Mononuclear cell (primary cell): ENCODE measurements around the gene ARFGAP1. TPM values are rescaled to one million over a fixed set of nuclear protein-coding genes. Genes with fewer than 3 reads are reported as not detected.

Experiments
- H3K27me3 ChIP-seq: 2 replicates; pipeline ENCODE4 v1.6.0; 2011; ENCODE audit warnings: low read length, control low read depth; ENCODE audit not compliant: insufficient read depth
- H3K4me1 ChIP-seq: 2 replicates; pipeline ENCODE4 v1.5.1; 2011; ENCODE audit warnings: mild to moderate bottlenecking, low read length, control low read depth; ENCODE audit not compliant: insufficient read depth
- H3K4me3 ChIP-seq: 2 replicates; pipeline ENCODE4 v1.5.1; 2011; ENCODE audit warnings: mild to moderate bottlenecking, low read length, moderate library complexity
- H3K9me3 ChIP-seq: 2 replicates; pipeline ENCODE4 v1.5.1; 2011; ENCODE audit warnings: low read depth, mild to moderate bottlenecking, control low read depth, low read length
- total RNA-seq: library from RNA; depleted of rRNA; stranded (reverse); fragments of >200 nt; gene quantifications from one replicate; pipeline ENCODE4 v1.2.3, GENCODE V29; 2012

ARFGAP1 gene
- total RNA-seq, 1 donor = 36.4 TPM

DNA sequence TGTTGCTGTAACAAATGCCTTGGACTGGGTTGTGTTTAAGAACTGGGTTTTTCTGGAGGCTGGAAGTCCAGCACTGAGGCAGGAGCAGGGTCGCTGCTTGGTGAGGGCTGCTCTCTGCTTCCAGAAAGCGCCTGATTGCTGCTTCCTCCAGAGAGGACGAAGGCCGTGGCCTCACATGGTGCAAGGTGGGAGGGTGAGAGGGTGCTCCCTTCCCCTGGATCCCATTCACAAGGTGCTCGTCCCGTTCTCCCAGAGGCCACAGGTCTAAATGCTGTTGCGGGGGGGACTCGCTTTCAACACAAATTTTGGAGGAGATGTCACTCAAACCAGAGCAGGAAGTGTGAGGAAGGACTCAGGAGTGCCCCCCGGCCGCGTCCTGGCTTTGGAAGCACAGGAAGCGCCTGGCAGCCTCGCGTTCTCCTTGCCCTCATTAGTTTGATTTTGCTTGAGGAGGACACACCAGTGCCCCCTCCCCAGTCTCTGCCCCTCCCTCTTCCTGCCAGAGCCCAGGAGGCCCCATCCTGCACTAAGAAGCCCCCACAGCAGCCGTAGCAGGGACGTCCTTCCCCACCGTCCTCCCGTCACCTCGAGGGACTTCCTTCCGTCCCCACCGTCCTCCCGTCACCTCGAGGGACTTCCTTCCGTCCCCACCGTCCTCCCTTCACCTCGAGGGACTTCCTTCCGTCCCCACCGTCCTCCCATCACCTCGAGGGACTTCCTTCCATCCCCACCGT lies 10.7 kb upstream of the ARFGAP1 start:
- Histone ChIP-seq H3K27me3 (no peaks in the 10 kb centered on the region), H3K4me3 (no peak overlapping the region), H3K4me1 (no peaks in the 10 kb centered on the region), H3K9me3 (no peaks in the 10 kb centered on the region)

DNA sequence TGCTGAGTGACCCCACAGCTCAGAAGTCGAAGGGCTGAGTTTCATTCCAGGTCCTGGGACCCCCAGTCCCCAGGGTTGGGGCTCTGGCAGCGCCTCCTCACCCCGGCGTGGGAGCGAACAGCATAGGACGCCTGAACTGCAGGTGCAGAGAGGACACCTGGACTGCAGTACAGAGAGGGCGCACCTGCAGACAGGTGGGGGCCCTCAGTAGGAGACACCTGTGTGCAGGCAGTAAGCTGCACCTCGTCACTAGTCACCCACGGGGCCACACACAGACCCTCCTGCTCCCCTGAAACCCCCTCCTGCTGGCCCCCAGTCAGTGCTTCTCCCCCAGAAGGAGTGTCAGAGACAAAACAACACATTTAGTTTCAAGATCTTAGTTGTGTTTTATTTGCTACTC lies 9.8 kb upstream of the ARFGAP1 start:
- H3K27me3 ChIP-seq = no peaks in the 10 kb centered on the region
- no peaks in the 10 kb centered on the region for H3K4me1 ChIP-seq
- H3K9me3 ChIP-seq = no peaks in the 10 kb centered on the region
- H3K4me3 ChIP-seq = no peak overlapping the region

DNA sequence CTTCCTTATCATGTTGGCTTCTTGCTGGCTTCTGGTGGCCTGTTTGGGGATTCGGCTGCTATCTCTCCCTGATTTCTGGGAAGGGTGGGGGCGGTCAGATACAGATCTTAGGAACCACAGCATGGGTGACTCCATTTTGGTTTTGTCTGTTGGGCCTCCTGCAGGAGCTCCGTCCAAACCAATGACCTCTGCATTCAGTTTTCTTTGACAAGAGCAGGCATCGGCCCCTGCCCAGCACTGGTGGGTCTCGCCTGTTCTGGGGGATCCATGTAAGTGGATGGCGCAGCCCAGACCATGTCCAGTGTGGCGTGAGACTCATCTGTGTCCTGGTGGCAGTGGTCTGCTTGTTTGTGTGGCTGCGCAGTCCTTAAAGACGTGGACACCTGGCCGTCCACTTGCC lies 8.6 kb upstream of the ARFGAP1 start:
- no peaks in the 10 kb centered on the region for H3K27me3 ChIP-seq
- H3K4me1 ChIP-seq = no peaks in the 10 kb centered on the region
- no peak overlapping the region for H3K4me3 ChIP-seq
- no peaks in the 10 kb centered on the region for H3K9me3 ChIP-seq

DNA sequence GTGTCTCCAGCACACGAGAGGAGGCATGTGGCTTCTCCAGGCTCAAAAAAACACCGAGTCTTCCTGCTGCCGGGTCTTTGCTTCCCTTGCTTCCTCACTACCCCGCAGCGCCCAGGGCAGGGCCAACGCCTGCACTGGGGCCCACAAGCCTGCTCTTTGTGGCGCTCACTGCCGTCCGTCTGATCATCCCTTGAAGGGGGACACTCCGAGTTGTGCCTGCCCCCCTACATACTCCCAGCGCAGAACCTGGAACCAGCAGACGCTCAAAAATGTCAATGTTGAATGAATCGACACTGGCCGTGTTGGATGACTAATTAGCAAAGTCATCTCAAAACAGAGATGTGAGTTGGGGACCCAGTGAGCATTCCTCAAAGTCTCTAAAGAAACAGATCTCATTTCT lies 8.1 kb upstream of the ARFGAP1 start:
- no peaks in the 10 kb centered on the region for H3K9me3 ChIP-seq
- H3K4me1 ChIP-seq = no peaks in the 10 kb centered on the region
- H3K27me3 ChIP-seq = no peaks in the 10 kb centered on the region
- H3K4me3 ChIP-seq = no peak overlapping the region

DNA sequence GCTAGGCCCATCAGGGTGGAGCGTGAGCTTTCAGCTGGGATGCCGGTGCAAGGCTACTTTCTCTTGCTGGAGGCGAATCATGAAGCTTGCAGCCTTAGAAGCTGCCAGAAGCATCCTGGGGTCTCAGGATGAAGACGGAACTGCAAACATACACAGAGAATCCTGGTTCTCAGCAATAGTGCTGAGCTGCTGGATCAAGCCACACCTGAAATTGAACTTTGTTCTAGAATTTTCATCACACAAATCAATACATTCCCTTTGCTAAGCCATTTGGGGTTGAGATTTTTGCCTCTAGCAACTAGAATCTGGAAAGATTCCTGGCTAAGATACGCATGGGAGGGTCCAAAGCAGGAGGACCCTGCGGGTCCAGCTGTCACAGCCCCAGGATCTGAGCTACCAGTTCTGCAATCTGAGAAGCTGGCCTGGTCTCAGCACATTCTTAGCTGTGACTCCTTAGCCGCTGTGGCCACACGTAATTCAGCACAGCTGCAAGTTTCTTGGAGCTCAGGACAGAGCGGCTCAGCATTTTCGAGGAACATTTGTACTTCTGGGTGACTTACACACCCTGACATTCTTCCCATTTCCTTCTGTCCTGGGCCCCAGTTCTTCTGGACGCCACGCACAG lies 6.6 kb upstream of the ARFGAP1 start:
- Histone ChIP-seq H3K4me3 (no peak overlapping the region), H3K4me1 (no peaks in the 10 kb centered on the region), H3K27me3 (no peaks in the 10 kb centered on the region), H3K9me3 (no peaks in the 10 kb centered on the region)

DNA sequence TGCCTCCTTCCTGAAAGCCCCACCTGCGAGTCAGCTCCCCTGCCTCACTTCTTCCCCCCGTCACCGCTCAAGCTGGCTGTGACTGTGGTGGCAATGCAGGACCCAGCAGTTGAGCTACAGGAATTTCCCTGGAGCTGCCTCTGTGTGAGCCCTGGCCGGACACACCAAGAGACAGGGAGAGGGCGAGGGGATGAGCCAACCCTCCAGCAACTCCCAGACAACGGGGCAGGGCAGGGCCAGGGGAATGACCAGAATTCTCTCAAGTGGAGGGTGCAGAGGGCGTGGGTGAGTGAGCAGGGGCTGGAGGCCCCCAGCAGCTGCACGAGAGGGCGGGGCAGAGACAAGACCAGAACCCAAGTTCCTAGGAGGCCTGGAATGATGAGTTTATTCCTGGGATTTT lies 4.9 kb upstream of the ARFGAP1 start:
- no peaks in the 10 kb centered on the region for H3K27me3 ChIP-seq
- H3K4me1 ChIP-seq = peaks cover 7% of the 10 kb centered on the region
- H3K4me3 ChIP-seq = no peak overlapping the region
- H3K9me3 ChIP-seq = no peaks in the 10 kb centered on the region

DNA sequence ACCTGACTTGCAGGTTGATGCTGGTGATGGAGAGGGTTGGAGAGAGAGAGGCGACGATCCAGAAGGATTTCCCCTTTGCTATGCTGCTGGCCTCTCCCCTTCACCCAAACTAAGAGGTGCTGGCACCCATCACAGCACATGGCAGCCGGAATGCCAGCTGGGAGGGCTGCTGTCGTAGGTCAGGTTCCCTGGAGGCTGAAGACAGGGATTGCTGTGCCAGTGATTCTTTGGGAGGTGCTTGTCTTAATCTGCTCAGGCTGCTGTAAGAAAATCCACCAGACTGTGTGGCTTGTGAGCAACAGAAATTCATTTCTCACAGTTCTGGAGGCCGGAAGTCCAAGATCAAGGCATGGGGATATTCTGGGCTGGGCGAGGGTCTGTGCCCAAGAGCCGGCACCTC lies 4.4 kb upstream of the ARFGAP1 start:
- H3K27me3 ChIP-seq = no peaks in the 10 kb centered on the region
- peaks cover 9% of the 10 kb centered on the region for H3K4me1 ChIP-seq
- no peak overlapping the region for H3K4me3 ChIP-seq
- H3K9me3 ChIP-seq = no peaks in the 10 kb centered on the region

DNA sequence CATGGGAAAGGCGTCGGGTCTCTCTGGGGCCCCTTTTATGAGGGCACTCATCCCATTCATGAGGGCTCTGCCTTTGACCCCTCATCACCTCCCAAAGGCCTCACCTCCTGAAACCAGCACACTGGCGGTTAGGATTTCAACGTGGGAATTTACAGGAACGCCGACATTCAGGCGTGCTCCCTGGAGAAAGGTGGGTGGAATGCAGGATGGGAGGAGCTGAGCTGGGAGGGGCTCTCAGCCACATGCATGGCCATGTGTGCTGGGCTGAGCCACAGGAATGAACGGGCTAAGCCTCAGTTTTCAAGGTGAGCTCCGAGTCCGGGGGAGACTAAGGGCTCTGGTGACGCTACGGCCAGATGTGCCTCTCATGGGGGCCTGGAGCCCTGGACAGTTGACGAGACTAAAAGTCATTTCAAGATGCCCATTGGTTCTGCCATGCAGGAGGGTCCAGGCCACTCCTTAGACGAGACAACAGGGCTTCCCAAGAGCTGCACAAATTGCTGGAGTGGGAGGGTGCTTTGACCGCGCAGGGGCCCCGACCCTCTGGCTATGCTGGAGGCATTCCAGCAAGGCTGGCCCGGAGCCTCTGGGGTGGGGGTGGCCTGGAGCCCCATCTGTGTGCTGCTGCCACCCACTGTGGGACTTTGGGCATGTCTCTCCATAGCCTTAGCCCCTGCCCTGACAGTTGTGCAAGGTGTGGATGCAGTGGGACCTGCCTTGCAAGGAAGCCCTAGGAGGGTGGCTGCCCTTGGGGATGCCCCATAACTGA lies 3.8 kb upstream of the ARFGAP1 start:
- H3K9me3 ChIP-seq = no peaks in the 10 kb centered on the region
- no peaks in the 10 kb centered on the region for H3K27me3 ChIP-seq
- H3K4me1 ChIP-seq = peaks cover 15% of the 10 kb centered on the region
- H3K4me3 ChIP-seq = no peak overlapping the region

DNA sequence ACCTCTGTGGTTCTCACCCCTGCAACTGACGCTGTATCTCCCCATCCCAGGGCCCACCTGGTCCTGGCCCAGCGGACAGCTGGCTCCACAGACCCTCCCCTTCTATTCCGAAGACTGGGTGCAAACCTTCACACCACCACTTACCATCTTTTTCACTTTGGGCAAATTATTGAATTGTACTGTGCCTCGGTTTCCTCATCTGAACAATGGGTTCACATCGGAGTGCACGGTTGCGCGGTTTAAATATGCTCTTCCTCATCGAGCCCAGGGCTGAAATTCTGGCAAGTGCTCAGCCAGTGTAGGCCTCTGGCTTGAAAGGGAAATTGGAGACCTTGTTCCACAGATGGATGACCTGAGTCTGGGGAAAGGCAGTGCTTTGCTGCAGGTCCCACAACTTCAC lies 2.9 kb upstream of the ARFGAP1 start:
- Histone ChIP-seq H3K4me3 (no peak overlapping the region), H3K9me3 (no peaks in the 10 kb centered on the region), H3K27me3 (no peaks in the 10 kb centered on the region), H3K4me1 (peaks cover 17% of the 10 kb centered on the region)

DNA sequence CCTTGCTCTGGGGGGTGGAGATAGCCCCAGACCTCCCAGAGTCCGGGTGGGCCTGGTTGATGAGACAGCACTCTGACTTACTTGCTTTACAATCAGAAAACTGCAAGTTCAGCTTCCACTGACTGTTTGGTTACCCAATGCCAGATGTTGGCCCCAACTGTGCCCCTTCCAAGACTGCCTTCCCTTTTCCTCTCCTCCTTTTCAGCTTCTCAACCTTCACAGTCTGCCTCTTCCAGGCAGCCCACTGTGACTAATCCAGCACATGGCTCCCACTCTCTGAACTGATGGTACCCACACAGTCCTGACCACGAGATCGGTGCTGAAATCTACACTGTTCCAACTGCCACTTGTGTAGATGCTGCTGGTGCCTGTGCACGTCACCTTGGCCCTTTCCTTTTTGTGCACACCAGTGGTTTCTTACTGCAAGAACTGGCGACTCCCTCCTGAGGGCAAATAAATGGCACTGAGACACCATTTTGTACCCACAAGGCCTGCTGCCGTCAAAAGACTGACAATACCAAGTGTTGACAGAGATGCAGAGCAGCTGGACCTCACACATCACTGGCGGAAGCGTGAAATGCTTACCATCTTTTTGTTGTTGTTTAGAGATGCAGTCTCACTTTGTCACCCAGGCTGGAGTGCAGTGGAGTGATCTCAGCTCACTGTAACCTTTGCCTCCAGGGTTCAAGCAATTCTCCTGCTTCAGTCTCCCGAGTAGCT lies 1.8 kb upstream of the ARFGAP1 start:
- Histone ChIP-seq H3K4me3 (no peak overlapping the region), H3K27me3 (no peaks in the 10 kb centered on the region), H3K9me3 (no peaks in the 10 kb centered on the region), H3K4me1 (peaks cover 17% of the 10 kb centered on the region)

DNA sequence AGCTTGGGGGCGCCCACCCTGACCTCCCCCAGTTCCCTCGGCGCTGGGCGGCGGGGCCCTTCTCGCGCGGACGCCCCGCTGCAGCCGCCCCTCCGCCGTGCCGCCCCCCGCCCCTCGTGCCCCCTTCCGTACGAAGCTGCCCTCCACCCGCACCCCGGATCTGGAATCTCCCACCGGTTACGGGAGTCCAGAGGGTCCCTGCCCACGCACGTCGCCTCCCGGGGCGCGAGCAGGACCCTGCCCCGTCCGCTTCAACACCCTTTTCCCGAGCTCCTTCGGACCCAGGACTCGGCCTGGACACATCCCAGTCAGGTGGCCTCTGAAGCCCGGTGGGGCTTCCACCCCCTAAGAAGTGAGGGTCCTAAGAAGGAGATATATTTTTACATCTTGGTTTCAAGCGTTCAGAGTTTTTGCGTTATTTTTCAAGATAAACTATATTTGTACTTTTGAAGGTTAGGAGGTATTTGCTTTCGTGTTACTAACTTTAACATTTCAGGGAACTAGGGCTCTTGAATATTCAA lies 506 bp downstream of the ARFGAP1 start:
- no peaks in the 10 kb centered on the region for H3K27me3 ChIP-seq
- H3K9me3 ChIP-seq = no peaks in the 10 kb centered on the region
- peak overlapping the region; percentile 71 for H3K4me3 ChIP-seq
- H3K4me1 ChIP-seq = peaks cover 17% of the 10 kb centered on the region

DNA sequence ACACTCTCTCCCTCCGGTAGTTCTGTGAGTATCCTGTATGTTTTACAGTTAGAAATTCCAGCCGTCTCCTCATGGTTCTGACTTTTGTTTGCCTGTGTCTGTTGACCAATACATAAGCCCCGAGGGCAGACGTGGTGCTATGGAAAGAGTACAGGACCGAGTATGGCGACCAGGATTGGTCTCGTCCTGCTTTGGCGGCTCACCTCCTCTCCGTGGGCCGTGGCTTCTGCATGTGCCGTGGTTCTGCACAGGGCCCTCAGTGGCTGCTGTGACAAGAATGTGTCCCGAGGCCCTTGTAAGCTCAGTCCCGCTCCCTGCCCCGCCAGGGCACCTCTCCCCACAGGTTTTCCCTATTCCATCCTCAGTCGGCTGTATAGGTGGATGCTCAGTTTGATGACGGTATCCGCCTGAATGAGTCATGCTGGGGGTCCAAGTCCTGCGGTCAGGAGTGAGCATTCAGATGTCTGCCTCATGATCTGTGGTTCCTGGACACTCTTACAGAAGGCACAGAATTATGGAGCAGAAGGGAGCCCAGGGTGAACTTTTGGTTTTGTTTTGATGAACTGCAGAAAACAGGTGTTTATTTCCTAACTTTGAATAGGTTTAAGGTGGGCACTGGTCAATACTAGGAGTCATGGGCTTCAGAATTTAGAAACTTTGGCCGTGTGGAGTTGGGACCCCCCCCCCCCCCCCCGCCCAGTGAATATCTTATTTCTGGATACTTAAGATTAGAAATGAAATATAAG lies 1.2 kb downstream of the ARFGAP1 start:
- Histone ChIP-seq H3K4me1 (peaks cover 17% of the 10 kb centered on the region), H3K4me3 (peak overlapping the region; percentile 71), H3K27me3 (no peaks in the 10 kb centered on the region), H3K9me3 (no peaks in the 10 kb centered on the region)

DNA sequence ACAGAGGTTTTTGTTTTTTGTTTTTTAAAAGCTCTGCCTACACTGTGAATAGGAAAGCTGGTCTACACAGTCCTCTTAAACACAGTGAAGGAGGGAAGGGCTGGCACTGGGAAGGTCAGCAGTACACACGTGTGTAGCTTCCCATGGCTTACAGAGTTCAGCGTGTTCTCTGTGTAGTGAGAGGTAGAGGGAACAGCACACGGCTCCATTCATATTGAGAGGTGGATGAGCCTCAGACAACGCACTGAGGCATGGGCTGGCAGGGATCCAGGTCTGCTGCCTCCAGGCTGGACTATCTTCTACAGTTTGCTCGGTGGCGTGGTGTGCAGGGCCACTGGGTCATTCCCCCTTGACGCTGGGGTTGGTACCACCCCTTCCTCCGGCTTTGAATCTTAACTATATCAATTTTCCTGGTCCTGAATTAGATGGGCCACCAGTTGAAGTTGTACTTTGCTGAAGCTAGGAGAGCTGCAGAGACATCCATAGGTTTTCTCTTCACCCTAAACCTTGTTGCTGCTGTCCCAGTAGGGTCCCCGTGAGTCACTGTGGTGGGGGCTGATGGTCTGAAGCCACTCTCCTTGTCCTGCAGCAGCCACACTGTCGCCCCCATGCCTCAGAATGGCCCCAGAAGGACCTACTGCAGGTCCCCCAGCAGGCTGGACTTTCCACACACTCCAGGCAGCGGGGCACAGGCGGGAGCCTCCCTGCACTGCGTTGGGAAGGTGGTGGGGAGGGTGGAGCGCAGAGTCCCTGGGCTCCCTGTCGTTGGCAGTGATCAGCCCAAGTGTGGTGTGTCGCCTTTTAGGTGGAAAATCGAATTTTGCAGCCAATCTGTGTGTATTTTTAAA lies 2.0 kb downstream of the ARFGAP1 start:
- Histone ChIP-seq H3K4me1 (peaks cover 17% of the 10 kb centered on the region), H3K4me3 (no peak overlapping the region), H3K9me3 (no peaks in the 10 kb centered on the region), H3K27me3 (no peaks in the 10 kb centered on the region)

DNA sequence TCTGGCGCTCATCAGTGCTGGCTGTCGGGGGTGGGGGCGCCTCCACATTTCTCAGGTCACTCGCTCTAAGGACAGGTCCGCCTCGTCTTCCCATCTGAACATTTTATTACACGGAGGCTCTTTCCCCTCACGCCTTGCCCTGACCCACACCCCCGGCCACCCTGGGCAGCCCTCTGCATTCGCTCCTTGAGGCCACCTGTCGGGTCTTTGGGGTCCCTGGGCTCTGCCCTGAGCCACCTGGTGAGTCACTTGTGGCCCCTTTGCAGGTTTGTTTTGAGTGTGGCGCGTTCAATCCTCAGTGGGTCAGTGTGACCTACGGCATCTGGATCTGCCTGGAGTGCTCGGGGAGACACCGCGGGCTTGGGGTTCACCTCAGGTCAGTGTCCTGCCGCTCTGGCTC lies 3.2 kb downstream of the ARFGAP1 start:
- Histone ChIP-seq H3K4me3 (no peak overlapping the region), H3K9me3 (no peaks in the 10 kb centered on the region), H3K27me3 (no peaks in the 10 kb centered on the region), H3K4me1 (peaks cover 17% of the 10 kb centered on the region)
